HepG2 (cell line): ENCODE data around the gene UPK1A. TPM values are rescaled to one million over a fixed set of nuclear protein-coding genes. Genes with fewer than 3 reads are reported as not detected.

ENCODE experiments used
- AKAP8 ChIP-seq: sonication (generic); formaldehyde crosslinking; IDR thresholded peaks from 2 replicates; pipeline ENCODE4 v1.5.1; 2020; ENCODE audit warnings: mild to moderate bottlenecking, missing genetic modification reagents
- BORCS8-MEF2B ChIP-seq: sonication (generic); formaldehyde crosslinking; IDR thresholded peaks from 2 replicates; pipeline ENCODE4 v1.8.0; 2022; ENCODE audit warnings: mild to moderate bottlenecking, missing genetic modification reagents
- HNRNPUL1 ChIP-seq: fragments of 200-400 bp; formaldehyde crosslinking; IDR thresholded peaks from 2 replicates; pipeline ENCODE4 v1.6.1; 2017; ENCODE audit warnings: low read depth, mild to moderate bottlenecking, low read length, moderate library complexity
- JDP2 ChIP-seq: sonication (generic); formaldehyde crosslinking; IDR thresholded peaks from 2 replicates; pipeline ENCODE4 v1.8.1; 2022; ENCODE audit warnings: missing genetic modification reagents, borderline replicate concordance
- KLF9 ChIP-seq: IDR thresholded peaks from 2 replicates; pipeline ENCODE4 v1.6.1; 2016; ENCODE audit warnings: low read depth
- MIER3 ChIP-seq: IDR thresholded peaks from 2 replicates; pipeline ENCODE4 v1.6.1; 2016; ENCODE audit warnings: missing compliant biosample characterization, borderline replicate concordance
- MTA1 ChIP-seq: sonication (generic); formaldehyde crosslinking; IDR thresholded peaks from 2 replicates; pipeline ENCODE4 v1.4.0; 2020; ENCODE audit warnings: missing genetic modification reagents, mild to moderate bottlenecking, borderline replicate concordance
- PAF1 ChIP-seq: IDR thresholded peaks from 2 replicates; pipeline ENCODE4 v1.6.1; 2016; ENCODE audit warnings: missing genetic modification reagents, missing compliant biosample characterization
- SP2 ChIP-seq: sonication (generic); formaldehyde crosslinking; IDR thresholded peaks from 2 replicates; pipeline ENCODE4 v1.5.1; 2020; ENCODE audit warnings: mild to moderate bottlenecking, missing genetic modification reagents
- SP5 ChIP-seq: IDR thresholded peaks from 2 replicates; pipeline ENCODE4 v1.6.1; 2016; ENCODE audit warnings: low read depth, borderline replicate concordance
- ZBTB1 ChIP-seq: sonication (generic); formaldehyde crosslinking; IDR thresholded peaks from 2 replicates; pipeline ENCODE4 v1.4.0; 2020; ENCODE audit warnings: missing genetic modification reagents, borderline replicate concordance
- ZC3H4 ChIP-seq: sonication (generic); formaldehyde crosslinking; IDR thresholded peaks from 2 replicates; pipeline ENCODE4 v1.4.0; 2020; ENCODE audit warnings: missing genetic modification reagents, borderline replicate concordance
- ZFP36L2 ChIP-seq: sonication (generic); formaldehyde crosslinking; IDR thresholded peaks from 2 replicates; pipeline ENCODE4 v1.4.0; 2020; ENCODE audit warnings: missing genetic modification reagents
- ZNF256 ChIP-seq: sonication (generic); formaldehyde crosslinking; conservative IDR thresholded peaks from 2 replicates; pipeline ENCODE4 v1.4.0; 2020; ENCODE audit warnings: missing genetic modification reagents
- ZNF484 ChIP-seq: sonication (generic); formaldehyde crosslinking; IDR thresholded peaks from 2 replicates; pipeline ENCODE4 v1.5.1; 2020; ENCODE audit warnings: mild to moderate bottlenecking, low read depth, missing genetic modification reagents, borderline replicate concordance
- ZNF556 ChIP-seq: sonication (generic); formaldehyde crosslinking; IDR thresholded peaks from 2 replicates; pipeline ENCODE4 v1.4.0; 2020; ENCODE audit warnings: mild to moderate bottlenecking, missing genetic modification reagents, borderline replicate concordance
- ZNF678 ChIP-seq: sonication (generic); formaldehyde crosslinking; IDR thresholded peaks from 2 replicates; pipeline ENCODE4 v1.4.0; 2020; ENCODE audit warnings: mild to moderate bottlenecking, missing genetic modification reagents
- ZNF747 ChIP-seq: sonication (generic); formaldehyde crosslinking; IDR thresholded peaks from 2 replicates; pipeline ENCODE4 v1.8.1; 2023; ENCODE audit warnings: missing genetic modification reagents, mild to moderate bottlenecking, borderline replicate concordance
- ZNF777 ChIP-seq: sonication (generic); formaldehyde crosslinking; IDR thresholded peaks from 2 replicates; pipeline ENCODE4 v1.4.0; 2020; ENCODE audit warnings: missing genetic modification reagents
- ZSCAN22 ChIP-seq: sonication (generic); formaldehyde crosslinking; IDR thresholded peaks from 2 replicates; pipeline ENCODE4 v1.4.0; 2020; ENCODE audit warnings: mild to moderate bottlenecking, missing genetic modification reagents
- polyA plus RNA-seq, 8 experiments: library from polyadenylated mRNA; depleted of rRNA in 3 of 8; stranded (reverse) in 7 of 8; unstranded in 1 of 8; fragments of >200 nt; fragmentation: Illumina TruSeq in 4 of 8; extraction: Trizol in 4 of 8; gene quantifications; 2 replicates each; pipeline versions ENCODE4 v1.2.1 to v1.2.3, GENCODE V29; 2011 to 2016; ENCODE audit warnings: low read depth in 4 of 8, missing spikeins in 1 of 8, mixed read lengths in 1 of 8; ENCODE audit not compliant: insufficient read depth in 1 of 8
- total RNA-seq, 5 experiments: library from RNA; depleted of rRNA; stranded (reverse); fragments of >200 nt; fragmentation: Illumina TruSeq; extraction: Trizol; gene quantifications; 2 replicates each; pipeline ENCODE4 v1.2.3, GENCODE V29; 2016; ENCODE audit warnings: low read depth in 1 of 5
- TF ChIP-seq, protein P1 (sequence below): sonication (generic); formaldehyde crosslinking; conservative IDR thresholded peaks from 2 replicates; pipeline ENCODE4 v1.4.0; 2020; ENCODE audit warnings: mild to moderate bottlenecking, missing genetic modification reagents, moderate library complexity
- TF ChIP-seq, protein P2 (sequence below): IDR thresholded peaks from 2 replicates; pipeline ENCODE4 v1.6.1; 2016; ENCODE audit warnings: control low read depth
- TF ChIP-seq, protein P3 (sequence below): sonication (generic); formaldehyde crosslinking; IDR thresholded peaks from 2 replicates; pipeline ENCODE4 v1.8.1; 2022; ENCODE audit warnings: low read depth, mild to moderate bottlenecking, missing genetic modification reagents
- TF ChIP-seq, protein P4 (sequence below): sonication (generic); formaldehyde crosslinking; IDR thresholded peaks from 2 replicates; pipeline ENCODE4 v1.4.0; 2020; ENCODE audit warnings: missing genetic modification reagents

UPK1A gene
- total and polyA plus RNA-seq, 2 of the 13 experiments (the other 11 are each of a cell fraction or from before 2014, with no cell fraction given): 2.9 TPM; not detected in 1

DNA sequence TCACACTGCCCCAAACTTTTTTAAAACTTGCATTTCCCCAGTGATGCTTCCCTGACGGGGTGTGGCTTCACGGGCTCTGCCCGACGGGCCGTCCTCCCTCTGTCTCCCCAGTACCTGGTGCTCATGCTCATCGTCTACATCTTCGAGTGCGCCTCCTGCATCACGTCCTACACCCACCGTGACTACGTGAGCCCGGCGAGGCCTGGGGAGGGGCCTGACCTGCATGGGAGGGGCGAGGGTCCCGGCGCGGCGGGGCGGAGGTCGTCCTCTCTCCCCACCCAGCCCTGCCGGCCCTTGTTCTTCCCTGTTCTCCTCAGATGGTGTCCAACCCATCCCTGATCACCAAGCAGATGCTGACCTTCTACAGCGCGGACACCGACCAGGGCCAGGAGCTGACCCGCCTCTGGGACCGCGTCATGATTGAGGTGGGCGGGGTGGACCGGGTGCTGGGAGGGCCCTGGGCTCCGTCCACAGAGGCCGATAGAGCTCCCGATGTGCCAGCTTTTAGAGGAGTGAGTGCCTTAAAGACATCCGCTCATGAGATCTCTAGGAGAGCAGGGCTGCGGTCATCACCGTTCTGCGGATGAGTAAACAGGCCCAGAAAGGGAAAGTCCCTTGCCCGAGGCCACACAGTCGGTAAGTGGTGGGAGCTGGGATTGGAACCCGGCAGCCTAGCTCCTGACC, 6.9 kb downstream of the UPK1A start (continued):
- TF ChIP-seq MIER3 (no peak), ZNF556 (CRISPR knock-in tag) (peak; percentile 33; the same call in 1 of the 2 replicates), ZNF777 (CRISPR knock-in tag) (peak; percentile 78), ZNF484 (CRISPR knock-in tag) (no peak), ZNF747 (no peak), MTA1 (CRISPR knock-in tag) (0 out of 2 replicates have a peak, but pooled peaks have one; percentile 37), ZNF256 (CRISPR knock-in tag) (no peak), ZBTB1 (CRISPR knock-in tag) (no peak), HNRNPUL1 (no peak), SP2 (CRISPR knock-in tag) (no peak), ZNF678 (CRISPR knock-in tag) (no peak), JDP2 (CRISPR knock-in tag) (no peak), ZSCAN22 (CRISPR knock-in tag) (no peak), KLF9 (CRISPR knock-in tag) (no peak), PAF1 (CRISPR knock-in tag) (no peak), BORCS8-MEF2B (CRISPR knock-in tag) (no peak), ZC3H4 (CRISPR knock-in tag) (no peak), SP5 (peak; percentile 42; the same call in 1 of the 2 replicates), ZFP36L2 (CRISPR knock-in tag) (no peak), AKAP8 (no peak)
- TF ChIP-seq, protein P1, sequence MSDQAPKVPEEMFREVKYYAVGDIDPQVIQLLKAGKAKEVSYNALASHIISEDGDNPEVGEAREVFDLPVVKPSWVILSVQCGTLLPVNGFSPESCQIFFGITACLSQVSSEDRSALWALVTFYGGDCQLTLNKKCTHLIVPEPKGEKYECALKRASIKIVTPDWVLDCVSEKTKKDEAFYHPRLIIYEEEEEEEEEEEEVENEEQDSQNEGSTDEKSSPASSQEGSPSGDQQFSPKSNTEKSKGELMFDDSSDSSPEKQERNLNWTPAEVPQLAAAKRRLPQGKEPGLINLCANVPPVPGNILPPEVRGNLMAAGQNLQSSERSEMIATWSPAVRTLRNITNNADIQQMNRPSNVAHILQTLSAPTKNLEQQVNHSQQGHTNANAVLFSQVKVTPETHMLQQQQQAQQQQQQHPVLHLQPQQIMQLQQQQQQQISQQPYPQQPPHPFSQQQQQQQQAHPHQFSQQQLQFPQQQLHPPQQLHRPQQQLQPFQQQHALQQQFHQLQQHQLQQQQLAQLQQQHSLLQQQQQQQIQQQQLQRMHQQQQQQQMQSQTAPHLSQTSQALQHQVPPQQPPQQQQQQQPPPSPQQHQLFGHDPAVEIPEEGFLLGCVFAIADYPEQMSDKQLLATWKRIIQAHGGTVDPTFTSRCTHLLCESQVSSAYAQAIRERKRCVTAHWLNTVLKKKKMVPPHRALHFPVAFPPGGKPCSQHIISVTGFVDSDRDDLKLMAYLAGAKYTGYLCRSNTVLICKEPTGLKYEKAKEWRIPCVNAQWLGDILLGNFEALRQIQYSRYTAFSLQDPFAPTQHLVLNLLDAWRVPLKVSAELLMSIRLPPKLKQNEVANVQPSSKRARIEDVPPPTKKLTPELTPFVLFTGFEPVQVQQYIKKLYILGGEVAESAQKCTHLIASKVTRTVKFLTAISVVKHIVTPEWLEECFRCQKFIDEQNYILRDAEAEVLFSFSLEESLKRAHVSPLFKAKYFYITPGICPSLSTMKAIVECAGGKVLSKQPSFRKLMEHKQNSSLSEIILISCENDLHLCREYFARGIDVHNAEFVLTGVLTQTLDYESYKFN (CRISPR knock-in tag): no peak
- TF ChIP-seq, protein P2, sequence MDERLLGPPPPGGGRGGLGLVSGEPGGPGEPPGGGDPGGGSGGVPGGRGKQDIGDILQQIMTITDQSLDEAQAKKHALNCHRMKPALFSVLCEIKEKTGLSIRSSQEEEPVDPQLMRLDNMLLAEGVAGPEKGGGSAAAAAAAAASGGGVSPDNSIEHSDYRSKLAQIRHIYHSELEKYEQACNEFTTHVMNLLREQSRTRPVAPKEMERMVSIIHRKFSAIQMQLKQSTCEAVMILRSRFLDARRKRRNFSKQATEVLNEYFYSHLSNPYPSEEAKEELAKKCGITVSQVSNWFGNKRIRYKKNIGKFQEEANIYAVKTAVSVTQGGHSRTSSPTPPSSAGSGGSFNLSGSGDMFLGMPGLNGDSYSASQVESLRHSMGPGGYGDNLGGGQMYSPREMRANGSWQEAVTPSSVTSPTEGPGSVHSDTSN (CRISPR knock-in tag): no peak
- TF ChIP-seq, protein P3, sequence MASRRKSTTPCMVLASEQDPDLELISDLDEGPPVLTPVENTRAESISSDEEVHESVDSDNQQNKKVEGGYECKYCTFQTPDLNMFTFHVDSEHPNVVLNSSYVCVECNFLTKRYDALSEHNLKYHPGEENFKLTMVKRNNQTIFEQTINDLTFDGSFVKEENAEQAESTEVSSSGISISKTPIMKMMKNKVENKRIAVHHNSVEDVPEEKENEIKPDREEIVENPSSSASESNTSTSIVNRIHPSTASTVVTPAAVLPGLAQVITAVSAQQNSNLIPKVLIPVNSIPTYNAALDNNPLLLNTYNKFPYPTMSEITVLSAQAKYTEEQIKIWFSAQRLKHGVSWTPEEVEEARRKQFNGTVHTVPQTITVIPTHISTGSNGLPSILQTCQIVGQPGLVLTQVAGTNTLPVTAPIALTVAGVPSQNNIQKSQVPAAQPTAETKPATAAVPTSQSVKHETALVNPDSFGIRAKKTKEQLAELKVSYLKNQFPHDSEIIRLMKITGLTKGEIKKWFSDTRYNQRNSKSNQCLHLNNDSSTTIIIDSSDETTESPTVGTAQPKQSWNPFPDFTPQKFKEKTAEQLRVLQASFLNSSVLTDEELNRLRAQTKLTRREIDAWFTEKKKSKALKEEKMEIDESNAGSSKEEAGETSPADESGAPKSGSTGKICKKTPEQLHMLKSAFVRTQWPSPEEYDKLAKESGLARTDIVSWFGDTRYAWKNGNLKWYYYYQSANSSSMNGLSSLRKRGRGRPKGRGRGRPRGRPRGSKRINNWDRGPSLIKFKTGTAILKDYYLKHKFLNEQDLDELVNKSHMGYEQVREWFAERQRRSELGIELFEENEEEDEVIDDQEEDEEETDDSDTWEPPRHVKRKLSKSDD (CRISPR knock-in tag): no peak
- TF ChIP-seq, protein P4, sequence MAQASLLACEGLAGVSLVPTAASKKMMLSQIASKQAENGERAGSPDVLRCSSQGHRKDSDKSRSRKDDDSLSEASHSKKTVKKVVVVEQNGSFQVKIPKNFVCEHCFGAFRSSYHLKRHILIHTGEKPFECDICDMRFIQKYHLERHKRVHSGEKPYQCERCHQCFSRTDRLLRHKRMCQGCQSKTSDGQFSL (CRISPR knock-in tag): no peak
